GM12873 (cell line): Measurements from ENCODE around the gene CELF1.

Source experiments
- TF ChIP-seq, protein P1 (sequence below): IDR thresholded peaks from 2 replicates; pipeline ENCODE4 v1.5.1; 2012; ENCODE audit warnings: low read depth, mild to moderate bottlenecking, moderate library complexity, low read length, control low read depth; ENCODE audit not compliant: insufficient read depth; ENCODE audit errors: missing control alignments

Gene CELF1

DNA sequence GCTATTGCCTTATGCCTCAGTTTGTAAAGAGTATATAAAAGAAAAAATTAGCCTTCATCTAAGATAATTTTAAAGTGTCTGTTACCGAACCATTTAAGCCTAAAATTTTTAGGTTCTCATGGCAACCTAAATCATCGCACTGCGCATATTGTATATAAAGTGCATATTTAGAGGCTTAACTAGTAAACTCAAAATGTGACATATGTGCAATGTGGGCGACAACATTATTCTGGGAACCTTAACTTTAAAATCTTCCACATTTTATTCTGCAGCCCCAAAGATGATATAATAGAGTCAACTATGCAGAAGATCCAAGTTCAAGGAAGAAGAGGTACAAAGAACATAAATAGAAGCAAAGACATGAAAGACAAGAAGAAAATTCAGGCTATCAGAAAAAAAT lies 23.0 kb downstream of the CELF1 start:
- TF ChIP-seq, protein P1, sequence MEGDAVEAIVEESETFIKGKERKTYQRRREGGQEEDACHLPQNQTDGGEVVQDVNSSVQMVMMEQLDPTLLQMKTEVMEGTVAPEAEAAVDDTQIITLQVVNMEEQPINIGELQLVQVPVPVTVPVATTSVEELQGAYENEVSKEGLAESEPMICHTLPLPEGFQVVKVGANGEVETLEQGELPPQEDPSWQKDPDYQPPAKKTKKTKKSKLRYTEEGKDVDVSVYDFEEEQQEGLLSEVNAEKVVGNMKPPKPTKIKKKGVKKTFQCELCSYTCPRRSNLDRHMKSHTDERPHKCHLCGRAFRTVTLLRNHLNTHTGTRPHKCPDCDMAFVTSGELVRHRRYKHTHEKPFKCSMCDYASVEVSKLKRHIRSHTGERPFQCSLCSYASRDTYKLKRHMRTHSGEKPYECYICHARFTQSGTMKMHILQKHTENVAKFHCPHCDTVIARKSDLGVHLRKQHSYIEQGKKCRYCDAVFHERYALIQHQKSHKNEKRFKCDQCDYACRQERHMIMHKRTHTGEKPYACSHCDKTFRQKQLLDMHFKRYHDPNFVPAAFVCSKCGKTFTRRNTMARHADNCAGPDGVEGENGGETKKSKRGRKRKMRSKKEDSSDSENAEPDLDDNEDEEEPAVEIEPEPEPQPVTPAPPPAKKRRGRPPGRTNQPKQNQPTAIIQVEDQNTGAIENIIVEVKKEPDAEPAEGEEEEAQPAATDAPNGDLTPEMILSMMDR = no peak

DNA sequence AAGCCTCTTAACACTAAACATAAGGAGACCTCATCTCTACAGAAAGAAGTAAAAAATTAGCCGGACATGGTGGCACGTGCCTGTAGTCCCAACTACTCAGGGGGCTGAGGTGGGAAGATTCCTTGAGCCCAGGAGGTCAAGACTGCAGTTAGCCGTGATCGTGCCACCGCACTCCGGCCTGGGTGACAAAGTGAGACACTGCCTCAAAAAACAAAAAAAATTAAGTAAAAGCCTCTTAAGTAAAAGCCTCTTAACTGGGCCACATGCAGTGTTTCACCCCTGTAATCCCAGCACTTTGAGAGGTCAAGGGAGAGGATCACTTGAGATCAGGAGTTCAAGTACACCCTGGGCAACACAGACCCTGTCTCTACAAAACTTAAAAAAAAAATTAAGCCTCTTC lies 25.7 kb downstream of the CELF1 start:
- TF ChIP-seq, protein P1 = no peak

DNA sequence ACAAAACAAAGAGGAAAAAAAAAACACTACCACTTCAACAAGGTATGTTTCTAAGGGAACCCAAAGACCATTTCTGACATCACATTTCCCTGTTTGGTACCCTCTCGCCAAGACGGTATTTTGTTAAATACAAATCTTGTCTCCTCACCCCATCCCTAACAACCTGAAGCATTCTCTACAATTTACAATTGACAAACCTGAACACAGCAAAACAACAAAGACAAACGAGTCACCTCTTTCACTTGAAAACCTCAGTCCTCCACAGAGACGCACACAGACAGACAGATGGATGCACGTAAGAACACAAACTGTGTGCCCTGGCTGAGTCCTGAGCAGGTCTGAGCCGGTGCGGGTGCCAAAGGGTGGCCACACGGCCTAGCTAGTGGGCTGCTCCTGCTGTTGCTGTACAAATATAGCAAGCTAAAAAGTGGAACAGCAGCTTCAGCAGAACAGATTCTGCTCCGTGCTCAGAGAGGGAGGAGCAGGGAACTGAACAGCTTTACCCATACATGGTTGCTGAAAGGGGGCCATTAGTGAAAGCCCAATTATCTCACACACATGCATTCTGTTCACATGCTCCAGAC lies 28.5 kb downstream of the CELF1 start:
- TF ChIP-seq, protein P1 = no peak

DNA sequence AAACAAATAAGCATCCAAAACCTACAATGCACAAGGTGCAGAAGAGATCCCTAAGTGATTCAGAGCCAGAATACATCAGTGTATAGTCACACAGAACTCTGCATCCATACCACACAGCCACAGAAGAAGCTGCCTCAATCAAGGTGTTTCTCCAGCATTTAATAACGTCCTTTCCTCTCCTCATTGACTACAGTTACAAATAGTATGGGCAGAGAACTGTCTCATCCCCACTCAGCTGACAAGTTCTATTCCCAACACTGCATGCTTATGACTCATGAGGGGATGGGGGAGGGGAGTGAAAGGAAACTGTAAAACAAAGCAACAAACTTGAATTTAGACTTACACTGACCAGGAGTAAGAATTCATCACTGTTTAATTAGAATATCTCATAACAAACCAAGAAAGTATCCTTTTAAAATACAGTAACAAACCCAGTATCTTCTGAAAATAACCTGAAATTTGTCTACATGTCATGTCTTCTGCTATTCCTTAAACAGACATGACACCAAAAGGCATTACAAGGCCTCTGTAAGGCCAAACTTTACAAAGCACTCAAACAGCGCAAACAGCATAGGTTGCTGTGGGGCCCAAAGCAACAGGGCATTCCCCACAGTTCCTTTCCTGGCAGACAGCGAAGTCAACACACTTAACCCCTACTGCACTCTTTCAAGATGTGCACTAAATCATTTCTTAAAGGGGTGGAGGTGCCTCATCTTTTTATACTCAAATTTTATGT lies 29.3 kb downstream of the CELF1 start:
- TF ChIP-seq, protein P1 = no peak

DNA sequence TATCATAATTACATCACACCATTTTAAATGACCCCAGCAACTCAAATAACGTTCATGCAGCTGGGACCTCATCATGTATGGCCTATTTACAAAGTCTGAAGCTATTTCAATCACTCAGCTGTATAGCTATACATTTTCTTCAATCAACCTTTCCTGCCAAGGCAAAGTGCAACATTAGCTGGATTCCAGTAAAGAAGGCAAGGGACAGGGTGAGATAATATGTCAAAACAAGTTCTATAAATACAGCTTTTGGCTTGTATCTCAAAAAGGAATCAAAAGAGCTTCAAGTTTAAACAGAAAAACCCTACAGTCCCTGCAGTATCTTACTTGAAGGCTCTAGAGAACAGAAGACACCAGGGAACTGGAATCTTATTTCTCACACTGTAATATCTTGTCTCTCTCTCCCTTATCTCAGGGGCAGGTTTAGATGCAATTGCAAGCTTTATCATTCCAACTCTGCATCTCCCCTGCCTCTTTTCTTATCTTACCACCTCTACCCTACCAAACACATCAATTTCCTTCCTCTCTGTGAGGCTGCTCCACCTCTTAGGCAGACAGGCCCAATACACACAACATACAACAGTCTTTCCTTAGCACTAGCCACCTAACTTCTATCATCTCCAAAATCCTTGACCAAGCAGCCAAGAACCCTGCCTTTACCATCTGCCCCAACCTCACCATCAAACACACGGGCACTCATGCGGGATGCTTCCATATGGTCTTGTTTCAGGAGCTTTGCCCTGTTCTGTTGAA lies 34.5 kb downstream of the CELF1 start:
- TF ChIP-seq, protein P1 = no peak

DNA sequence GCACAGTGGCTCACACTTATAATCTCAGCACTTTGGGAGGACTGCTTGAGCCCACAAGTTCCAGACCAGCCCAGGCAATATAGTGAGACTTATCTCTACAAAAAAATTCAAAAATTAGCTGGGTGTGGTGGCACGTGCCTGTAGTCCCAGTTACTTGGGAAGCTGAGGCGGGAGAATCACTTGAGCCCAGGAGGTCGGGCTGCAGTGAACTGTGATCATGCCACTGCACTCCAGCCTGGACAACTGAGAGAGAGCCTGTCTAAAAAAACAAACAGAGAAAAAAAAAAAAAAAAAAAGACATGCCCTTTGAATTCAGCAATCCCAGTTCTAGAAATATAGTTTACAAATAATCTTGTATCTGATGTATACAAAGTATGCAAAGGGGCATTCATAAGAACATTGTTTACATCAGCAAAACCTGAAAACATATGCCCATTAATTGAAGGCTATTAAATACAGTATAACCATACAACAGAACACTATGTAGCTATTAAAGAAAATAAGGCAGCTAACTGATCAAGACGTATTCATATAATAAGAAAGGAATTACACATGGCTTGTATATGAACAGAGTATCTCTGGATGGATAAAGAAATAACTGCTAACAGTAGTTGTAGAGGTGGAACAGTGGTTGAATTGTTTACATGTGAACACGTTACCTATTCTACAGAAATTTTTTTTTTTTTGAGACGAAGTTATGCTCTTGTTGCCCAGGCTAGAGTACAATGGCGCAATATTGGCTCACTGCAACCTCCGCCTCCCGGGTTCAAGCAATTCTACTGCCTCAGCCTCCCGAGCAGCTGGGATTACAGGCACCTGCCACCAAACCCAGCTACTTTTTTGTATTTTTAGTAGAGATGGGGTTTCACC lies 35.7 kb downstream of the CELF1 start:
- TF ChIP-seq, protein P1 = no peak
